ENCODE data around the gene ASPA.

ASPA gene

GRCh38 chr17:3534881-3535252 lies 59.1 kb downstream of the ASPA start:
- DNase-seq (ENCODE audit: low read depth in 2 of 2) = no peak

- no peak for DNase-seq (ENCODE audit: low read depth in 2 of 2)
Observed at GRCh38 chr17:3535253-3535995, 59.6 kb downstream of the ASPA start.

- DNase-seq (ENCODE audit: low read depth in 2 of 2) = no peak
Observed at GRCh38 chr17:3536716-3537115, 60.9 kb downstream of the ASPA start.

- no peak for DNase-seq (ENCODE audit: low read depth in 2 of 2)
Observed at GRCh38 chr17:3539881-3540540, 64.2 kb downstream of the ASPA start.

- DNase-seq (ENCODE audit: low read depth in 2 of 2) = no peak
Observed at GRCh38 chr17:3542410-3543088, 66.8 kb downstream of the ASPA start.

GRCh38 chr17:3543453-3543852 lies 67.7 kb downstream of the ASPA start:
- no peak for DNase-seq (ENCODE audit: low read depth in 2 of 2)

- DNase-seq (ENCODE audit: low read depth in 2 of 2) = no peak
Observed at GRCh38 chr17:3544365-3544764, 68.6 kb downstream of the ASPA start.

GRCh38 chr17:3545151-3545550 lies 69.4 kb downstream of the ASPA start:
- no peak for DNase-seq (ENCODE audit: low read depth in 2 of 2)

GRCh38 chr17:3546521-3546920 lies 70.7 kb downstream of the ASPA start:
- no peak for DNase-seq (ENCODE audit: low read depth in 2 of 2)

GRCh38 chr17:3546997-3547396 lies 71.2 kb downstream of the ASPA start:
- no peak for DNase-seq (ENCODE audit: low read depth in 2 of 2)

- DNase-seq (ENCODE audit: low read depth in 2 of 2) = no peak
Observed at GRCh38 chr17:3547628-3548027, 71.8 kb downstream of the ASPA start.

- no peak for DNase-seq (ENCODE audit: low read depth in 2 of 2)
Observed at GRCh38 chr17:3549610-3550162, 73.9 kb downstream of the ASPA start.

- no peak for DNase-seq (ENCODE audit: low read depth in 2 of 2)
Observed at GRCh38 chr17:3551189-3551588, 75.4 kb downstream of the ASPA start.

- no peak for DNase-seq (ENCODE audit: low read depth in 2 of 2)
Observed at GRCh38 chr17:3552916-3553315, 77.1 kb downstream of the ASPA start.

Measured in stimulated activated CD8-positive, alpha-beta memory T cell treated with anti-CD3 and anti-CD28 coated beads, Interleukin-7, amount 100 ng/mL, for 1 hour (primary cell).